Nephron (organoid): Measurements from ENCODE around the gene SNRPD2.

Experiments
- H3K27ac Mint-ChIP-seq, 3 experiments: 2 replicates each; pipeline ENCODE4 v1.8.0; 2020; ENCODE audit warnings: mixed read lengths in 3 of 3, mild to moderate bottlenecking in 2 of 3, moderate library complexity in 1 of 3
- H3K27me3 Mint-ChIP-seq: 2 replicates; pipeline ENCODE4 v1.8.0; 2021; ENCODE audit warnings: low read depth, mild to moderate bottlenecking, moderate library complexity, mixed read lengths
- H3K36me3 Mint-ChIP-seq: 2 replicates; pipeline ENCODE4 v1.8.0; 2020; ENCODE audit warnings: low read depth, mixed read lengths
- H3K4me1 Mint-ChIP-seq: 2 replicates; pipeline ENCODE4 v1.8.0; 2020; ENCODE audit warnings: mixed read lengths
- H3K4me3 Mint-ChIP-seq, 3 experiments: 2 replicates each; pipeline ENCODE4 v1.8.0; 2020; ENCODE audit warnings: mild to moderate bottlenecking in 3 of 3, mixed read lengths in 3 of 3, moderate library complexity in 2 of 3
- H3K9me3 Mint-ChIP-seq: 2 replicates; pipeline ENCODE4 v1.8.0; 2020; ENCODE audit warnings: mixed read lengths
- CTCF ChIP-seq, 3 experiments: fragments of 200-600 bp; sonication (generic); IDR thresholded peaks; one replicate each; pipeline ENCODE4 v1.5.0; 2021; ENCODE audit warnings: antibody characterized with exemption in 3 of 3; ENCODE audit not compliant: unreplicated experiment in 3 of 3

SNRPD2 gene

GRCh38 chr19:45643927-45644771 is 47.6 kb downstream of the SNRPD2 start:
- no peaks in the 10 kb centered on the region for H3K36me3 Mint-ChIP-seq
- peak overlapping the region; percentile 67 to 84 (median 82) for H3K4me3 Mint-ChIP-seq
- peak overlapping the region in 1 of 3 experiments; percentile 10 for H3K27ac Mint-ChIP-seq
- no peak for TF ChIP-seq CTCF (IDR thresholded peaks at IDR 0.05; ENCODE audit: unreplicated experiment in 3 of 3)
- peaks cover 24% of the 10 kb centered on the region for H3K4me1 Mint-ChIP-seq
- no peaks in the 10 kb centered on the region for H3K9me3 Mint-ChIP-seq
- peaks cover 35% of the 10 kb centered on the region for H3K27me3 Mint-ChIP-seq

GRCh38 chr19:45643024-45643926 is 48.5 kb downstream of the SNRPD2 start:
- Mint-ChIP-seq H3K4me1 (peaks cover 32% of the 10 kb centered on the region), H3K27ac (peak overlapping the region in 1 of 3 experiments; percentile 26), H3K36me3 (no peaks in the 10 kb centered on the region), H3K4me3 (peak overlapping the region; percentile 67 to 84 (median 82)), H3K27me3 (peaks cover 35% of the 10 kb centered on the region), H3K9me3 (no peaks in the 10 kb centered on the region)
- peak; percentile 99 for TF ChIP-seq CTCF (IDR thresholded peaks at IDR 0.05; ENCODE audit: unreplicated experiment in 3 of 3)

GRCh38 chr19:45641274-45642105 is 50.3 kb downstream of the SNRPD2 start:
- peaks cover 38% of the 10 kb centered on the region for H3K27me3 Mint-ChIP-seq
- peak overlapping the region; percentile 0 to 61 (median 48) for H3K27ac Mint-ChIP-seq
- TF ChIP-seq CTCF (IDR thresholded peaks at IDR 0.05; ENCODE audit: unreplicated experiment in 3 of 3) = no peak
- peak overlapping the region; percentile 73 to 80 (median 79) for H3K4me3 Mint-ChIP-seq
- H3K36me3 Mint-ChIP-seq = no peaks in the 10 kb centered on the region
- peaks cover 34% of the 10 kb centered on the region for H3K4me1 Mint-ChIP-seq
- H3K9me3 Mint-ChIP-seq = no peaks in the 10 kb centered on the region

GRCh38 chr19:45640849-45641273 is 50.9 kb downstream of the SNRPD2 start:
- no peaks in the 10 kb centered on the region for H3K36me3 Mint-ChIP-seq
- peaks cover 32% of the 10 kb centered on the region for H3K27me3 Mint-ChIP-seq
- TF ChIP-seq CTCF (IDR thresholded peaks at IDR 0.05; ENCODE audit: unreplicated experiment in 3 of 3) = no peak
- H3K4me3 Mint-ChIP-seq = peak overlapping the region; percentile 73 to 80 (median 79)
- peaks cover 28% of the 10 kb centered on the region for H3K4me1 Mint-ChIP-seq
- peak overlapping the region; percentile 0 to 61 (median 48) for H3K27ac Mint-ChIP-seq
- H3K9me3 Mint-ChIP-seq = no peaks in the 10 kb centered on the region

GRCh38 chr19:45638930-45639729 is 52.6 kb downstream of the SNRPD2 start, which contains the start of gene EML2:
TSS of gene EML2 (minus strand) at chr19:45639397. CDS start at chr19:45639376, 21 bp downstream.
- Mint-ChIP-seq H3K4me1 (peaks cover 28% of the 10 kb centered on the region), H3K9me3 (no peaks in the 10 kb centered on the region), H3K27ac (peak within 1 kb of the TSS; percentile 31 to 85 (median 61)), H3K36me3 (no peaks in the 10 kb centered on the region), H3K27me3 (peaks cover 22% of the 10 kb centered on the region), H3K4me3 (peak within 1 kb of the TSS; percentile 90 to 95 (median 92))
- TF ChIP-seq CTCF (IDR thresholded peaks at IDR 0.05; ENCODE audit: unreplicated experiment in 3 of 3) = no peak
